Dedifferentiated amniotic fluid mesenchymal stem cell (primary cell): Measurements from ENCODE around the gene PDE6B.
"Not testable (repeated sequence)": the region's sequence is repeated elsewhere in the genome, so short reads cannot be mapped to it uniquely, and the experiment has no call there.

Experiments used
- DNase-seq: peaks from one replicate; pipeline ENCODE4 v3.0.0-alpha.2; 2016; ENCODE audit errors: extremely low spot score

Gene PDE6B

DNA sequence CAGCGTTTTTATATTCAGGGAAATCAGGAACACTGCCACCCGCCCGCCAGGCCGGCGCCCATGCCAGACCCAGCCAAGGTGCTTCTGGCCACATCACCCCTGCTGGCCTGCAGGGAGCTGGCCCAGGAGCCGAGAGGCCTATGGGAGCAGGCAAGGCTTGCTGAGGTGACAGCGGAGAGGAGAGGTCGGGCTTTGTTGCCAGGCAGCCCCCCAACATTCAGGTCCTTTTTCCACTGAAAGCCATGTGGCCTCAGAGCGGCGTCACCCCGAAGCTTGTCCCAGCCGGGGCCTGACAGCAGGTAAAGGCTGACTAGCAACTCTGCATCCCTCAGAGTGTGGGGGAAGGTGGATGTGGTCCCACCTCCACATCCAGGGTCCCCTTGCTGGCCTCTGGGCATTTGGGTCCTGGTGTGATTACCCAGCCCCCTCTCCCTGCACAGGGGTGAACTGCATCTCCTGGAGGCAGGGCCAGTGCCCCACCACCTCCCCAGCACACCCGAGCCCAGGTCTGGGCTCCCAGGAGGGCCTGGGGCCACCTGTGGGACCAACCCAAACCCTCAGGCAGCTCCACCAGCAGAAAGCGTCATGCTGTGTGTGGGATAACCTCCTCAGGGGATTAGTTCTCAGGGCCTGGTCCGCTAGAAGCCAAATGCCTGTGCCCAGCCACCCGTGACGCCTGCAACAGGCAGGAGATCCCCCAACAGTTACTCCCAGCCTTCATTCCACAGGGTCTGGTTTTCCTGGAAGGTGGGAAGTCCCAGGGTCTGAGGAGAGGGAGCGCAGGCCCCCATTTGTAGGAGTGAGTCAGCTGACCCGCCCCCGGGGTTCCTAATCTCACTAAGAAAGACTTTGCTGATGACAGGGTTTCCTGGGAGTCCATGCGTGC, at the start of gene PDE6B:
TSS of gene PDE6B (plus strand) at position 869 of the 886 bp plus-strand sequence. CDS start 54 bp downstream, outside the sequence.
- no peak for DNase-seq

DNA sequence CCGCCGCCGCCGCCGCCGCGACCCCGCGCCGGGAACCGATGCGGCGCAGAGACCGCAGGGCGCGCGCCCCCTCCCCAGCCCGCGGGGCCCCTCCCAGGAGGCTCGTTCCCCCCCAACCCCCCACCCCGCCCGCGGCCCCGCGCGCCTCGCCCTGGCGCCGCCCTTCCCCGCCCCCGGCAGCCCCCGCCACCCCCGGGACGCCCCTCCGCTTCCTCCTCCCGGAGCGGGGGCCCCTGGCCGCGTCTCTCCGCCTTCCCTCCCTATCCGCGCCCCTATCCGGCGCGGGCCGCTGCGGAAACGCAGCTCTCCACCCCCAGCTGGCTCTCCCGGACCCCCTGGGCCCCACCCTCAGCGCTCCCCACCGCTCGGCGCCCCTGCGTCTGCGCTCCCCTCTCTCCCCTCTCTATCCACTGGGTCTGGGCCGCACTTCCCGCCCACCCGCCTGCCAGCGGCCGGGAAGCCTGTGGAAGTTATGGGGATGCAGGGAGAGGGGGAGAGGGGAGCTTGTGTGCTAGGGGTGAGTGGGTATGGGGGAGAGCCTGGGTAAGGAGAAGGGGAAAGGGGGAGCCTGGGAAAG, 49.0 kb upstream of the PDE6B start, which contains the start of gene TMEM271:
TSS of gene TMEM271 (minus strand) at position 51 of the 577 bp plus-strand sequence. CDS start 233 bp downstream, outside the sequence.
- no peak for DNase-seq

DNA sequence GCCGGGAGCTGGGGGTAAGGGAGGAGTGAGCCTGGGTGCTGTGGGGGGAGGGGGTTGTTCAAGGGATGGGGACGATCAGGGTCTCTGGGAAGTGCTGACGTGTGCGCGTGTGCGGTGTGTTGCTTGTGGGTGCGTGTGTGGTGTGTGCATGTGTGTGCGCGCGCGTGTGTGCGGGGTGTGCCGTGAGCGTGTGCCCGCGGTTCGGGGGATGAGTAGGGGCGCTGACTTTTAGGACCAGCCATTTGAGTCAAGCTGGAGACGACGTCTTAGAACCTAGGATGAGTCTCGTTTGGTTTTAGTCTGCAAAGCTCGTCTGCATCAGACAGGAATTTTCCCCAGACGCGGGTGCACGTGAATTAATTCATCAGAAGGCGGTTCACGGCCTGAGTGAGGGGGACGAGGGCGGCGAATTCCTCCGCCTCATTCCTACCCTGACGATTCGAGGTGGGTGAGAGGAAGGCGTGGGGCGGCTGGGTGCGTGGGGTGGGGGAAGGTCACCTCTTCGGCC, 48.3 kb upstream of the PDE6B start:
- no peak for DNase-seq

DNA sequence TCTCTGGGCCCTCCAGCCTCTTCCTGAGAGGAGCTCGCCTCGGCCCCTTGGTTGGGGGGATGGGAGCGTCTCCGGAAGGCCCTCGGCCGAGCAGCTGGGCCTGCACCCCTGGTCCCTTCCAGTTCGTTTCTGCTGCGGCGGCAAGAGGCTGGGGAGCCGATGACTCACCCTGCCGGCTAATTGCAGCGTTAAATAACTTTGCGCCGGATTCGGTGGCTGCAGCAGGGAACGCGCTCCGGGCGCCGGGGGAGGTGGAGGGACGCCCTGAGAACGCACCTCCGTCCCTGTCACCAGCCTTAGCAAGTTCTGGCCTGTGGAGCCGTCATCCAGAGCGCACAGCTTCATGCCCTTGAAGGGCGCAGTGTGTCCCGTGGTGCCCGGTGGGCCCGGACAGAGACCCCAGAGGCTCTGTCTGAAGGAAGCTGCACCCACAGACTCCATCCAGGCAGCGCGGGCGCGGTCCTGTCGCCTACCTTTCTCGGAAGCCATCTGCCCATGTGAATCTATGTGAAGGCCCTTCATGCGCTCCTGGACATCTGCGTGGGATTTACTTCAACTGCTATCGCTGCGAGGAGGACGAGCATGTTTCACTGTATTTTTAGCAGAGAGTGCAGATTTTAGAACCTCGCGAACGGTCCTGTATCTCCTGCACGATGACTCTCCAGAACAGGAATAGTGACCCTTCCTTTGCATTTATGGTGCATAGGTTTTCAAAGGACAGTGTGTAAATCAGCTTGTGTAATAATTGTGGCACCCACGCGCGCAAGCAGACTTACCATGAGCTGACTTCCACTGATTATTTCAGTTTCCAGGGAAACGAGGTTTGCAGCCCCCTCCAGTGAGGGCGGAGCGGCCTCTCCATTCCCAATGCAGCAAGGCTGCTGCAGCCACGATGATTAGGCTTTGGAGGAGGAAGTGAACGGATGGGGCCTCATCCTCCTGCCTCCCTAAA, 47.6 kb upstream of the PDE6B start:
- DNase-seq = no peak

DNA sequence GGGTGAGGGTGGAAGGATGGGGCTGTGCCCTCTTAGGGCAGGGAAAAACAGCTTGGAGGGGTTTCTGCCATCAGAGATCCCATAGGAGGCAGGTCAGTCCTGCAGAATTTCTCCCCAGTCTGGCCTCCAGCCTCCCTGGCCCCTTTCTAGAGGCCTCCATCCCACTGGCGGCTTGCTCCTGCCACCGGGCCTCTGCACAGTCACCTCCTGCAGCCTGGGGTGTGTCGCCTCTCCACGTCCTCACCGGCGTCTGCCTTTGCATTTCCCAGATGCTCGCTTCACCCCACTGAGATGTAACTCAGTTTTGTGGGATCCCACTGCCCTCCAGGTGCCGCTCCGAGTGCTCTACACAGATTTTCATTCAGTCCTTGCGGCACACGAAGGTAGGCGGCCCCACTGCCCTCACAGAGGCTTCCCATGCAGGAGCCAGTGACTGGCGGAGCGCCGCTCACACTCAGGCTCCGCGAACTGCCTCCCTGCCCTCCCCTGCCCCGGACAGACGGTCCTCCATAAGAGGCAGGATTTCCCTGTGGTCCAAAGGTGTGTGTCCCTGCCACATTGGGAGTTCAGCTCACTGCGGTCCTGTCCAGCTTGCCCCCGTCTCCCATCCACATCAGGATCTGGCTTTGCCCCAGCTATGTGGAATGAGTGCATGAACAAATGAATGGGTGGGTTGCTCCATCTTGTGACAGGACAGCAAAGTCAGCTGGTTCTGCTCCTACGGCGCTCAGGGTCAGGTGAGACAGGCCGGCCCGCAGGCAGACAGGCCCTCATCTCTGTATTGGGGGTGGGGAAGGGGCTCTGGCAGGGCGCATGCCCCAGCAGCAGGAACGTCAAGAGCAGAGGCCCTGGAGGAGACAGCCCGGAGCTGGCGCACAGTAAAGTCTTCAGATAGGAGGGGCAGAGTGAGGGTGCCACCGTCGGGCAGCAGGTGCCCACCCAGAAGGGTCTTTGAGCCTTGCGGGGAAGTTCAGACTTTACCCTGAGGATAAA, 46.6 kb upstream of the PDE6B start:
- no peak for DNase-seq

DNA sequence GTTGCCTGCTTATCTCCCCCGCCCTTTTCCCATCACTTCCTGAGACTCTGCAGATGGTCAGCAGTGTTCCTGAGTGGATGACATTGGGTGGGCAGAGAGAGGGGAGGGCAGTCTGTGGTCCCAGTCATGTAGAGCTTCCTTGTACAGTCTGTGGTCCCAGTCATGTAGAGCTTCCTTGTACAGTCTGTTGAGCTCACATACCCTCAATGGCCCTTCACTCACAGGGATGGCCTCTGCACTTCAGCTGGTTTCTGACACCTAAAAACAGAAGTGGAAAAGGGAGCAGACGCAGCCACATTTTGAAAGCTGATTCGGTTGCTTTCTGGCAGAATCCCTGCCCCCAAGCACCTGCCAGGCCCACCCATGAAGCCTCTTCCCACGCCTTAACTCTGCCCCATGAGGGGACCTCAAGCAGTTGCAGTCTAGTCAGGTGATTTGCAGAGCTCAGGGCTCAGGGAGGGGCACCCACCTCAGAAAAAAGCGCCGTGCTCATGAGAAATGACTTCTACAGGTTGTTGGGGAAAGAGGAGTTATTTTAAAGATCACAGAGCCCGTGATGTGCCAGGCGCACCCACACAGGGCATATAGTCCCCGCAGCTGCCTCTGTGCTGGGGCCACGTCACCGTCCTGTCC, 45.7 kb upstream of the PDE6B start:
- no peak for DNase-seq

DNA sequence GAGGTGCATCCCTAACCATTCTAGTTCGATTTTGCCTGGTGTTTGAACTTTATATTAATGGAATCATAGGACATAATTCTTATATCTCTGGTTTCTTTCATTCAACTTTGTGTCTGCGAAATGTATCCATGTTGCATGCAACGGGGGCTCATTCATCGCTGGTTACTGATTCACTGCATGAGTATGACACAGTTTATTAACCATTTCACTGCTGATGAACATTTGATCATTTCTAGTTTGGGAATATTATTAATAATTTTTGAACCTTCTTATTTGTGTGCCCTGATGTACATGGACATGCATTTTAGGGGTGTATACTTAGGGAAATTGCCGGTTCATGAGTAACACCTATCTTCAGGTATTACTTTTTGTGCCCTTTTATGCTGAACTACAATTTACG, 44.2 kb upstream of the PDE6B start:
- no peak for DNase-seq

DNA sequence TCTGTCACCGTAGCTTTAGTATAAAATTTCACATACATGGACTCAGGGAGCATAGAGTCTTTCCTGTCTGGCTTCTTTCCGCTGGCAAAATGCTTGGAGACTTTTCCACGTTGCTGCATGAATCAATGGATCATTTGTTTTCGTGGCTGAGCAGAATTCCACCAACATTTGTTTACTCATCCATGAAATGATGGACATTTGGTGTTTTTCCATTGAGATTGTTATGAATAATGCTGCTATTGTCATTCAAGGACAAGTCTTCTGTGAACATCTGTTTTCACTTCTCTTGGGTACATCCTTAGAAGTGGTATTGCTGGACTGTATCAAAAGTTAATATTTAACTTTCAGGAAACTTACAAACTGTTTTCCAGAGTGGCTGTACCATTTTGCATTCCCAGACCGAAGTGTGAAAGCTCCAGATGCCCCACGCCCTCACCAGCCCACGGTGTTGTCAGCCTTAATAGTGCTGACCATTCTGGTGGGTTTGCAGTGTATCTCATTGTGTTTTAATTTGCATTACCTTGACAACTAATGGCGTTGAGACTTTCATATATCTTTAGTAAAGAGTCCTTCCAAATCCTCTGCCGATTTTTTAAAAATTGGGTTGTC, 43.5 kb upstream of the PDE6B start:
- no peak for DNase-seq

DNA sequence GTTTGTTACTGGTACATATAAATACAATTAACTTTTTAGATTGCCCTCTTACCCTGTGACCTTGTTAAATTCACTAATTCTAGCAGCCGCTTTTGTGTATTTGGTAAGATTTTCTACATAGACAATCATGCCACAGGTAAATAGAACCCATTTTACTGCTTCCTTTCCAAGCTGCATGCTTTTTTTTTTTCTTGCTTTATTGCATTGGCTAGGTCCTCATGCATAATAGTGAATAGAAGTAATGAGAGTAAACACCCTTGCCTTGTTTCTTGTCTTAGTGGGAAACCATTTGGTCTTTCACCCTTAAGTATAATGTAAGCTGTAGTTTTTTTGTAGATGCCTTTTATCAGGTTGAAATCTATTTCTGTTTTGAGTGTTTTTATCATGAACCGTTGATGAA, 41.6 kb upstream of the PDE6B start:
- DNase-seq = no peak

DNA sequence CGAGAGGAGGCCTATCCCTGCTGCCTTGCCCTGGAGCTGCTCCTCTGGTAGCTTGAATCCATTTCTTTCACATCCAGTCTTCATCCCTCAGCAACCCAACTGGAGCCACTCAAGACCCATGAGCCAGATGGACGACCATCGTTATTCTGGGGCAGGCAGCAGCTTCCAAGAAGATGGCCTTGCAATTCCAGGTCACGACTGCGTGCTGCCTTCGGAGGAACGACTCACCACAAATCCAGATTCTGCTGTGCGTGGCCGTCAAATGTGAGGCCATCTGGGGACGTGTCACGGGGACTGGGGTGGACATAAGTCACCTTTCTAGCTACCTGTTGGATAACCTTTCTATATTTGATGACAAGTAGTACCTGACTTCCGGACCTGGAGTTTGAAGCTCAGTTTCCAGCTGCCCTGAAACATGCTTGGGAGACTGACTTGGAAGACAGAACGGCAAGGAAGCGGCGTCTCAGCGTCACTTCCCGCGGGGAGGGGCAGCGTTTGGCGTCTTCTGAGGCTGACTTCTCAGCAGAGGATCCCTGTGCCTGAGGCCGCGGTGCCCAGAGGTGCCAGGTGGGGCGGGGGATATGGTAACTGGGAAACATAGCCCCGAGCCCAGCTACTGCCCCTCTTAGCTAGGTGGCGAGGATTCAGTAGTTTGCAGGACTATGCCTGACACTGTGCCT, 37.6 kb upstream of the PDE6B start:
- DNase-seq = no peak

DNA sequence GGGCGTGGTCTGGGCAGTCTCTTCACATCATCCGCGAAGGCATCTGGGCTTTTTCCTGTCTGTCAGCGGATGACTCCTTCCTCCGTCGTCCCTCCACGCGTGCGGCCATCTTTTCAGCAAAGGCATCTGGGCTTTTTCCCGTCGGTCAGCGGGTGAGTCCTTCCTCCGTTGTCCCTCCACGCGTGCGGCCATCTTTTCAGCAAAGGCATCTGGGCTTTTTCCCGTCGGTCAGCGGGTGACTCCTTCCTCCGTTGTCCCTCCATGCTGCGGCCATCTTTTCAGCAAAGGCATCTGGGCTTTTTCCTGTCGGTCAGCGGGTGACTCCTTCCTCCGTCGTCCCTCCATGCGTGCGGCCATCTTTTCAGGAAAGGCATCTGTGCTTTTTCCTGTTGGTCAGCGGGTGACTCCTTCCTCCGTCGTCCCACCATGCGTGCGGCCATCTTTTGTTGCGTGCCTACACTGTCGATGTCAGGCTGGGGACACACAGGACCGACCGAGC, 37.0 kb upstream of the PDE6B start:
- no peak for DNase-seq

DNA sequence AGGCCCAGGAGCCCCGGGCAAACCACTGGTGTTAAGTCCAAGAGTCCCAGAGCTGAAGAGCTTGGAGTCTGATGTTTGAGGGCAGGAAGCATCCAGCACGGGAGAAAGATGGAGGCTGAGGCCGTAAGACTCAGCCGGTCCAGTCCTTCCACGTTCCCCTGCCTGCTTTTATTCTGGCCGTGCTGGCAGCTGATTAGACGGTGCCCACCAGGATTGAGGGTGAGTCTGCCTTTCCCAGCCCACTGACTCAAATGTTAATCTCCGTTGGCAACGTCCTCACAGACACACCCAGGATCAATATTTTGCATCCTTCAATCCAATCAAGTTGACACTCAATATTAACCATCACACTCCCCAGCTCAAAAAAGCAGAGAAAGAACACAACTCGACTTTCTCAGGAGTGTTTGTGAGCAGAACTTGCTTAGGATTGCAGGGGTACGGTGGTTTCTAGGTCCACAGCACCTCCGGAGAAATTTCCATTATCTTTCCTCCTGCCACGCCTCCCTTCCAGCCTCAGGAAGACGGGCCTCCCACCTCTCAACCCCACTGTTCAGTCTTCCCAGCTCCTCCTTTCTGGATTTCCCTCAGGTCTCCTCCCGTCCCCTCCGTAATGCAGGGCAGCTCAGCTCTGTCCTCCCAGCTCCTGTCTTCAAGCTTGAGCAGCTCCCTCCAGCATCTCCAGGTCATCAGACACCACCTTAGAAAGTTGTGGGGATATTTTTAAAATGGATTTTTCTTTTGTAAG, 36.0 kb upstream of the PDE6B start:
- no peak for DNase-seq

DNA sequence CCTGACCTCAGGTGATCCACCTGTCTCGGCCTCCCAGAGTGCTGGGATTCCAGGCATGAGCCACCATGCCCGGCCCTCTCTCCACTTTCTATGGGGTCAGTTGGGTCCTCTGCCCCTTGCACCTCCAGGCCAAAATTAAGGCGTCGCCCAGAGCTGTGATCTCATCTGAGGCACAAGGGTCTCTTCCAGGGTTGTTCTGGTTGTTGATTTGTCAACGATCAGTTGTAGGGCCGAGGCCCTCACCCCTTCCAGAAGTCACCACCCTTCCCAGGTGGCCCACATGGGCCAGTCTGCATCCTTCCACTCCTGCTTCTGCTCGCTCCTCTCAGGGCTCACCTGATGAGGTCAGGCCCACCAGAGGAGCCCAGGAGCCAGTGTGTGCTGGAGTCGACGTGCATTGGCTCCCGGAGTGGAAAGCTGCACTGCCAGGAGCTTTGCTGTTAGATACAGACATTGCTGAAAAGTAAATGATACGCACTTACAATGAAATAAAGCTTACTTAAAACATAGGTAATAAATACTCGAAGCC, 35.0 kb upstream of the PDE6B start:
- no peak for DNase-seq

DNA sequence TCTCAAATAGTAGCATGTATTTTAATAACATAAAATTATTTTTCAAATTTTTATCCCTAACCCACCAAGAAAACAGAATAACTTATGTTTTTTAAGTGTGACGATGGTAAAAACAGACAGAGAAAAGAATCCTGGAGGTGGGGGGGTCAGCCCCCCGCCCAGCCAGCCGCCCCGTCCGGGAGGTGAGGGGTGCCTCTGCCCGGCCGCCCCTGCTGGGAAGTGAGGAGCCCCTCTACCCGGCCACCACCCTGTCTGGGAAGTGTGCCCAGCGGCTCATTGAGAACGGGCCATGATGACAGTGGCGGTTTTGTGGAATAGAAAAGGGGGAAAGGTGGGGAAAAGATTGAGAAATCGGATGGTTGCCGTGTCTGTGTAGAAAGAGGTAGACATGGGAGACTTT, 33.2 kb upstream of the PDE6B start:
- DNase-seq = not testable (repeated sequence)

DNA sequence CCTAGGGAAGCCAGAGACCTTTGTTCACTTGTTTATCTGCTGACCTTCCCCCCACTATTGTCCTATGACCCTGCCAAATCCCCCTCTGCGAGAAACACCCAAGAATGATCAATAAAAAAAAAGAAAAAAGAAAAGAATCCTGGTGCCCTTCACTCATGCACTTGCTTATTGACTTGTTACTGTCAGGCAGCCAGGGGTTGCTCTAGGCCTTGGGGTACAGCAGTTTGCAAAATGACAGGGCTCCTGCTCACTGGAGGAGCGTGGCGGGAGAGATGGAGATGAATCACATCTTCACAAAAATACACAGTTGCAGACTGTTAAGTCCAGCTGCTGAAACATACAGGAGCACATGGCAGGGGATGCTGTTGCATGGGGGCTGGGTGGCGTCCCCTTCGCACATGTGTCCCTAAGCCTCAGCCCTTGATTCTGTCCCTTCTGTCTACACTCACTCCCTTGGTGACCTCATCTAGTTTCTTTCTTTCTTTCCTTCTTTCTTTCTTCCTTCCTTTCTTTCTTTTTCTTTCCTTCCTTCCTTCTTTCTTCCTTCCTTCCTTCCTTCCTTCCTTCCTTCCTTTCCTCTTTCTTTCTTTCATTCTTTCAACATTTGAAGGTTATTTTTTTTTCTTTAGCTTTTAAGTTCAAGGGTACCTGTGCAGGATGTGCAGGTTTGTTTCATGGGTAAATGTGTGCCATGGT, 32.4 kb upstream of the PDE6B start:
- no peak for DNase-seq

DNA sequence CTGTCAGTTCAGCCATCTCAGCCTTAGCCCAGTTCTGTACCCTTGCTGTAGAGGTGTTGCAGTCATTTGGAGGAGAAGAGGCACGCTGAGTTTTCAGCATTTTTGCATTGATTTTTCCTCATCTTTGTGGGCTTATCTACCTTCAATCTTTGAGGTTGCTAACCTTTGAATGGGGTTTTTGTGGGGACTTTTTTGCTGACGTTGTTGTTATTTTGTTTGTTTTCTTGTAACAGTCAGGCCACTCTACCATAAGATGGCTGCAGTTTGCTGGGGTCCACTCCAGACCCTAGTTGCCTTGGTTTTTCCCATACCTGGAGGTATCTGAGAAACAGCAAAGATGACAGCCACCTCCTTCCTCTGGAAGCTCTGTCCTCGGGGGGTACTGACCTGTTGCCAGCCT, 26.4 kb upstream of the PDE6B start:
- DNase-seq = no peak

DNA sequence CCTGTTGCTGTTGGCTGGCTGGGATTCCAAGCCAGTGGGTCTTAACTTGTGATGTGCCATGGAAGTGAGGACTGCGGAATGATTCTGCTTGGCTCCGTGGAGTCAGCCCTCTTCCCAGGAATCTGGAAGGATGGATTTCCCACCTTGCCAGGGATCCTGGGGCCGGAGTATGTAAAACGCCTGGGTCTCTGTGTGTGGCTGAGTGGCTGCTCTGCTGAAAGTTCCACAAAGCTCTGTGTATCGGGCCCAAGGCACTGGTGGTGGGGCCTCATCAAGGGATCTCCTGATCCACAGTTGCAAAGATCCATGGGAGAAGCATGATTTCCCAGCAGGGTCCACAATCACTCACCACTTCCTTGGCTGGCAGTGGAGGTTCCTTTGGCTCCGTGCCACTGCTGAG, 25.2 kb upstream of the PDE6B start:
- no peak for DNase-seq
